LHCN-M2 (cell line): Measurements from ENCODE around the gene SGIP1. TPM values are rescaled to one million over a fixed set of nuclear protein-coding genes. Genes with fewer than 3 reads are reported as not detected.

Experiments used
- DNase-seq: peaks from one replicate; pipeline ENCODE4 v3.0.0-alpha.2; 2012; ENCODE audit warnings: low read depth
- total RNA-seq: library from RNA; depleted of rRNA; stranded (reverse); fragments of >200 nt; gene quantifications from 2 replicates; pipeline ENCODE4 v1.2.3, GENCODE V29; 2014

The SGIP1 gene
- total RNA-seq, 1 experiment from 2014 or later: 4.3 TPM

DNA sequence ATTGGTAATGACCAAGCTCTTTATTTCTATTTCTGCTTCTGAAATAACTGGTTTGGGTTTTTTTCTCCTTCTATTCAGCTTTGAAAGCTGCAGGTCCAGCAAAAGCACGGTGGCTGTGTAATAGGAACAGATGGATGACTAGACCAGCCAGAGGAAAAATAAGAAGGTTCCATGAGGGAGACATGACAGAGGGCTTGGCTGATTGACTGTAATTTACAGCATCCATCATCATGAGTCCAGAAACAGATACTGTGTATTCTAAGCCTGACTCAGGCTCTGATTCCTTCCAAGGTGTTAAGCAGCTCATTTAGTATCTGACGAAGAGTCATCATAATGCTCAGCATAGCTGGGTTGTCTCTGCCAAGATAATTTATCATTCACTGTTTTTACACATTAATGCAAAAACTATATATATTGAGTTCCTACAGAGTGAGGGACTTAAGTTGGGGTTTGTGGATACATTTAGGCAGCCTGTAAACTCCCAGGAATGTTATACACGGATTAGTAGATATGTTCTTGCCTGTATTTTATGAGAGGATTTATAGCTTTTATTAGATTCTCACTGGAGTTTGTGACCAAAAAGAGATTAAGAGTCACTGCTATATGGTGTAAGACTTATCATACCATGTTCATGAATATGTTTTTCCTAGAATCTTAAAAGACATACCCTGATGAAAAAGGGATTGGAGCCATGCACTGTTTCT lies 72.6 kb downstream of the SGIP1 start:
- no peak for DNase-seq

DNA sequence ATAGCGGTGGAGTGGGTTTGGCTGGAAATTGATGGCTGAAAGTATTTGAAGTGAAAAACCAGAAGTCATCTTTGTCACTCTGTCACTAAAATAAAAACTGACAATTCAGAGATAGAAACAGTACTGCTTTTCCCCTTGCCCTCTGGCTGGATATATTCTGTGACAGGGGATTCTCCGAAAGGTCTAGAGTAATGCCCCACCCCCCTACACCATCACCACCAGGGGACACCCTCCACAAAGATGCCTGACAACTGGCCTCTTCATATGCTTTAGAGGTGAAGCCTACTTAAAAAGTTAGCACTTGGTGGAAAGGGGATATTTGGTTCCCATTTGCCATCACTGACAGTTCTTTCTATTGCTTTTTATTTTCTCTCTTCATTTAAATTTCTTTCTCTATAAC lies 73.5 kb downstream of the SGIP1 start:
- DNase-seq: no peak

DNA sequence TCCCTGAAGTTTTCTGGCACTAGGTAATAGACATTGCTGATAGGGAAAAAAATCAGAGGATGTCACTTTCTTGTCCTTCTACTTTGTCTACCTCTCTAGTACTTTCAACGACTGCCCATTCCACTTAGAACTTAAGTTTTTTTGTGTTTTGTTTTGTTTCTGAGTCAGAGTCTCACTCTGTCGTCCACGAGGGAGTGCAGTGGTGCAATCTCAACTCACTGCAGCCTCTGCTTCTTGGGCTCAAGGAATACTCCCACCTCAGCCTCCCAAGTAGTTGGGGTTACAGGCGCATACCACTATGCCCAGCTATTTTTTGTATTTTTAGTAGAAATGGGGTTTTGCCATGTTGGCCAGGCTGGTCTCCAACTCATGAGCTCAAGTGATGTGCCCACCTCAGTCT lies 79.2 kb downstream of the SGIP1 start:
- peak; percentile 21 for DNase-seq

DNA sequence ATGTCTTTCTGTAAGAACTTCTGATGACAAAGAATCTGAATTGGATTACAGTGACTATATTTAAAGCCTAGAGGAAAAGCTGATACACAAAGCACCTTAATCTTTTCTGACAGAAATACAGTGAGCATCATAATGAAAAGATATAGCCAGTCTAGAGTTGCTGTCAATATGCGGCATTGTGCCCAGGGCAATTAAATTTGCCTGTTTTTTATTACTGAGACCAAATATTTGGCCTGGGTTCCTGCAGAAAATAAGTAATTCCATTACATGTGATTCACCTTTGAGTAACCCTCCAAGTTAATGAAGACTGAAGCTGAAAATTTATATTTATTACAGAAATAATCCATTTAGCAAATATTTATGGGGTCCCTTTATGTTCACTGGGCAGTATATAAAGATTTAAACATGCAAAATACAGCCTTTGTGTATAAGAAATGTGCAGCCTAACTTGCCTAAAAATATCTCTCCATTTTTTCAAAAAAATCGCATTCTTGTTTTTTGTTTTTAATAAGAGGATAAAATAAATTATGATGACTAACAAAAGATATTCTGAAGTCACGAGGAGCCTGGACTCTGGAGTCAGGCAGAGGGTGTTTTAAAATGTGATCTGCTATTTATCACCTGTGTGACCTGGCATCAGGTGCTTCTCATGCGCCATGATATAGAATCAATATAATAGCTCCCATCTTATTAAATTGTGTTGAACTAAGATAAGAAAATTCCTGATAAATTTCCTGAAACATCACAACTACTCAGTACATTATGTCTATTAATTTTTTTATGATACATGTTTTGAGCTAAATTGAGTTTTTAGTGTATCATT lies 83.6 kb downstream of the SGIP1 start:
- no peak for DNase-seq

DNA sequence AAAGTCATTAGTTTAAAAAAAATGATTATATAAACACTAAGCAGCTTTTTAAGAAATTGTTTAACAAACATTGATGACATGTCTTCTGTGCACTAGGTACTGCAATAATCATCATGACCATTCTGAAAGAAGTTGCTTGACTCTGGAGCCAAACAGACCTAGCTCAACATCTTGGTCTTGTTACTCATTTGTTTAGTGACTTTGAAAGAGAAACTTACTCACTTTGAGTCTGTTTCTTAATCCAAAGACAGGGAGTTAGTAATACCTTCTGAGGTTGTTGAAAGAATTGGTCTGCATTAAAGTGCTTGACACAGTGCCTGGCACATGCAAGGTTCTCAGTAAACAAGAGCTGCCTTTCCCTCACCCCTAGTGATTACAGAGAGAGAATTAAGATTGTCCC lies 84.4 kb downstream of the SGIP1 start:
- no peak for DNase-seq

DNA sequence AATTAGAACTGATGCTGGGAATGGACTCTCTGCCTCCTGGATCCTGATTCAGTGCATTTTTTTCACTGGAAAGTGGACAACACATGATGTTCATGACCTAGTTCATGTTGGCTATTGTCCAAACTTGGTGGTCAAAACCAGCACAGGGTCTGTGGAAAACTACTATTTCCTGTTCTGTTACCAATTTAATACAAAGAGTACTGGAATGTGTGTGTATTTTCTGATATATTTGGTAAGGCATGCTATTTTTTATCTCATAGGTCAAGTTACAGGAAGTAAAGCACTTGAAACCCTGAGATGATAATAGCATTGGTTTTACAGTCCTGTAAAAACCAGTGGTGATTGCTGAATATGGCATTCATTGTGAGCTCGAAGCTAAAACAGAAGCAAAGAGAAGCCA lies 89.9 kb downstream of the SGIP1 start:
- peak; percentile 35 for DNase-seq

DNA sequence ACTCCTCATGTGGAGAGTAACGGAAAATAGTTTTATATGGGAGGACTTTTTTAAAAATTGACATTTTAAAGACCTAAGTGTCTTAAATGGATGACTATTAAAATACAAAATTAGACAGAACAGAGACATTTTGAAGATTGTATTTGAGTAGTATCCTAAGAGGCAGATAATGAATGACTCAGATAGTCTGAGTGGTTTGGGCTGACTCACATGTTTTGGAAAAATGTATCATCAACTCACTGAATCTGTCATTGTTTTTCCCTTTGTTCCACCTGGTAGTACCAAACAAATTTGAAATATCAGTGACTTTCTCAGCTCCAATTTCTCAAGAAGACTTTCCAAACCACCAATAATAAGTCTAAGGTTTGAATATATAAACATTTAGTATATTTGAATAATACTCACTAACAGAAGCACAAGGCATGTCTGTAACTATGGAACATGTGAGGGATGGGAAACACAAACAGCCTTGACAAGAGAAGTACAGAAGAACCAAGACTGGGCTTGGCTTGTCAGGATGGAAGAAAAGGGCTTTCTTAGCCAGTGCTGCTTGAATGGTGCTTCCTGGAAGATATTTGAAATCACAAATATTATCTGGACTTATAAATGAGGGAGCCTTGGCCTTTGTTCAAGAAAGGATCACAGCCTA lies 90.6 kb downstream of the SGIP1 start:
- DNase-seq: peak; percentile 86

DNA sequence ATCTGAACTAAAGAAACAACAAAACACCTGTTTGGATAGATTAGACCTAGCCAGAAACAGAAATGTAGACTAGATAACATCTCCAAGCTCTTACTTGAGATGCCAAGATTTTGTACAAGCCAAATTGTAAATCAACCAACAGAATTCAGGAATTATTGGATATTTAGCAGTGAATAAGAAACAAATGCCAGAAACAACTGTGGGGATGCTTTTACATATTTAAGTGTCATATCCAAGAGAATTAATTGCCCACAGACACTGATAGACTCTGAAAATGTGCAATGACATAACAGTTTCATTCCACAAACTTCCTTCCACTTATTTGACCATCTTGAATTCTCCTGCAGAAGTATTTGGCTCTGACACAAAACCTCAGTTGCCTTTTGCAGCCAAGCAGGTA lies 92.3 kb downstream of the SGIP1 start:
- no peak for DNase-seq

DNA sequence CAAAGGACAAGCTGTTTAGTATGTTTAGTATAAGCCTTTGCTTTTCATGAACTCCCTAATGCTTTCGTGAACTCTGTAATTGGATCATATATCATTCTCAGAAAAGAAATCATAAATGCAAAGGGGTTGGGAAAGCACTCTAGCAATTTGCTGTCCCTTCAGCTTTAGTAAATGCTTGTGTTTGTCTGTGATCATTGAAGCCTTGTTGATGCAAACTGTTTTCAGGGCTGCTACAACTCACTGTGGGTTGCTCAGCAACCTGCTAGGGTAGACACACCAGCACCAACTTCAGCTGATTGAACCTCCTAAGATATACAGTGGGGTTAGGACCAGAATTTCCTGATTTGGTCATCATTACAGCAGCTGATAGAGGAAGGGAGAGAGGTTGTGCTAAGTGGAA lies 95.0 kb downstream of the SGIP1 start:
- DNase-seq: no peak

DNA sequence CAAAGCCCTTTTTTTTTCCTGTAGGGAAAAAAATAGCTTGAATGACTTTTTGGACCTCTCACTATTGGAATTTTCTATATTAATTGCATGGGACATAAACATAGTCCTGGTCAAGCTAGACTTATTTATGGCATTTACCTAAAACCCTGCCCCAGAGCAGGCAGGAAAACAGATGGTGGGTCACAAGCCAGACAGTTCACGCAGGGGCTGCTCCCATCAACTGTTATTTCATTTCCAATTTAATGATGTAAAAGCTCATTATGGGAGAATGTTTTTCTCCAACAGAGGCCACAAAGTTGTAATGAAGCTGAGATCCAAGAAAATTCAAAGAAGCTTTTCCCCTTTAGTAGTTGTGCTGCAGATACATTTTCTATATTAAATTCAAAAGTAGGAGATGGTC lies 99.2 kb downstream of the SGIP1 start:
- DNase-seq: no peak

DNA sequence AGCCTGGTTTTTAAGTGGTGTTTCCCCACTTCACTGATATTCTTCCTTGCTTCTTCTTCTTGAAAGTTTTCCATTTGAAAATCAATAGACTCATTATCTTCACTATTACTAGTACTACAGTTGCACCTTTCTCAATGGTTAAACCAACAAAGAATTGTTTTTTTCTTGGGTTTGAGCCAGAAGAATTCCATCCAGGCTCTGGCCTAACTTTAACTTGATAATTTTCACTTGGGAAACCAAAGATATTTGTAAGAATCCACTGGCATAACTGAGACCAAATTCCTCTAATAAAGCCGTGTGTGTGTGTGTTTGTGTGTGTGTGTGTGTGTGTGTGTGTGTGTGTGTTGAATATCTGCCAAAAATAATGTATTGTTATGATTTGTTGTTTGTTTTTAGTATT lies 103.2 kb downstream of the SGIP1 start:
- DNase-seq: no peak

DNA sequence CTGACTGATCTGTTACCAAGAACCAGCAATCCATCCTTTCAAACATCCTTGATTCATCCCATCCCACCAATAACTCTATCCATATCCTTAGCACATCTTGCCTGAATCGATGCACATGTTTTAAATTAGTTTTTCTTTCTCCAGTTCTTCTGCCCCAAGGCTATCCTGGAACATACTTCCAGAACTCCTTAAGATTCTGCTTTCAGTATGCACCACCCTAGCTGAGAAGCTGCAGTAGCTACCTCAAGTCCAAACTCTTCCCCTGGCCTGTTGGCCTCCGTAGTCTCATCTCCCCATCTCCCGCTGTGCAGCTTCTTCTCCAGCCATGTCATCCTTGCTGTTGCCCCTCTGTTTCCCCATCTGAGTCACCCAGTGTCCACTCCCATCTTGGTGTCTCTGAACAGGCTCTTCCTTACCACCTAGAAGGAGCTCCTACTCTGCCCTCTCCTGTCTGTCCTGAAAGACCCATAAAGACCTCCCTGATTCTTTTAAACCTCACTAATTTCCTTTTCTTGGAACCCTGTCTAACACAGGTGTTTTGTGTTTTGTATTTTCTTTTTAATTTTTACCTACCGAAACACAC lies 108.0 kb downstream of the SGIP1 start:
- no peak for DNase-seq

DNA sequence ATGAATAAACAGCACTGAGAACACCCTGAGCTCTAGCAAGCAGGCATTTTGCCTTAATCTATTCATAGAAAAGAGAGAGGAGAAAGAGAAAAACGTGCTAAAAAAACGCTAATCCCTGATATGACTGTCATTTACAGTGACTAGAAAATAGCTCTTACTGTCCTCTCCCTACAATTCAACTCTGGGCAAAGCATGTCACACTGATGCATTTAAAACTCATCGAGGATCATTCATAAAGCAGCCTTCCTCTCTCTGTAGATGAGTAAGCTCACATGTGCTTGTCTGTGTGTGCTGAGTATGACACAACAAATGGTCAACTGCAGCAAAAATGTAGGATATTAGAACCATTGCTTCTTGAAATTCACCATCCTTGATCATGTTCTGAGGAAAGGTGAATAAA lies 109.0 kb downstream of the SGIP1 start:
- peak; percentile 33 for DNase-seq

DNA sequence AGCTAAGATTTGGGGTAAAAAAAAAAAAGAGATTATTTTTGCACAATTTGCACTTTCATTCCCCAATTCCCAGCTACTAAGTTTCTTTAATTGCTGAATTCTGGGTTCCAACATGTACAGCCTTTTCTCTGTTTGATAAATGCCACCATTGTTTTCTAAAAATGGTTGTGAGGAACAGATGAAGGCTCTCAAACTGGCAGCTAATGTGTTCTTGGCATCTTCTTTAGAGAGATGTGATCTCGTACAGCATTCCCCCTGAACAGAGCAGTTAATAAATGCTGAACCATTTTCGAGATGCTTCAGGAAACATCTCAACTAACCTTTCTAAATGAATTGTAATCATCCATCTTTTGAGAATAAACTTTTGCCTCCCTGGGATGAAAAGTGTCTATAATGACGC lies 110.4 kb downstream of the SGIP1 start:
- DNase-seq: no peak

DNA sequence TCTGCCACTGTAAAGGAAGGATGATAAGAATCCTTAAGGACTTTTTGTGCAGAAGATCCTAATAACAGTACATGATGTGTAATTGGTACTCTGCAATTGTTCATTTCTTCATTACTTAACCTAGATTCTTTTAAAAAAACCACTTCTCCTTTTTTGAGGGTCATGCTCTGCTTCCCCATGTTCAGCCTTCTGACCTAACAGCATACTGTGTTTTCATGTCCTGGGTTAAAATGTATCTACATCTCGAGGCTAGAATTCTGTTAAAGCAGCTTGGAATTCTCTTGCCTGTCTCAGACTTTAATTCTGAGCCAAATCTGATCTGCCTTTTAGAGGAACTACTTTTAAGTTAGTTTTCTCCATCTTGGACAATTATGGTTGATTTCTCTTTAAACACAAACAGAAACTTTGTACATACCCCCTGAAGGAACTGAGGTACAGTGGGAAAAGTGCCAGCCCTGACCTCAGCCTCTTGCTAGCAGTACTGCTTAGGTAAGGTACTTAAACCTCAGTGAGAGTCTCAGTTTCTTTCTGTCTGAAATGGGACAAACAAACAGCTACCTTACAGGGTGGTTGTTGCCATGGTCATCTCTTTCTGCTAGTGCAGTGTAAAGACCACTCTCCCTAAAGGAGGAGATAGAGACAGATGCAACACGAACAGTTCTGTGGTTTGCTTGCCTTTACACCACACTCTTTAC lies 115.1 kb downstream of the SGIP1 start:
- DNase-seq: no peak

DNA sequence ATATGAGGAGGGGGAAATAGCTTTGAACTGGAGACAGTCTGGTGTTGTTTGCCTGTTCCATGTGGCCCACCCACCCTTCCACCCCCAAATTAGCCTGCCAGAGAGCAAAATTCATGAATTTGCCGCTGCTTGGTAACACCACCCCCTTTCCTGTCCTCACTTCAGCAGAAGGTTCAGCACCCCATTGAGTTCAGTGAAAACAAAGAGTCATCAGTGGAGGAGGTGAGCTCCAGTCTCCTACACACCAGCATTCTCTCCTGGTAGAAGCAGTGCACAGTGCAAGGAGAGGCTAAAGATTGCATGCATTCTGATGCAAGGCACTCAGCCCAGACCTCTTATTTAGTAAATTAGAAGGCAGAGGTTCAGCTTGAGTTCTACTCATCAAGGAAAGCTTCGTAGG lies 118.6 kb downstream of the SGIP1 start:
- no peak for DNase-seq

DNA sequence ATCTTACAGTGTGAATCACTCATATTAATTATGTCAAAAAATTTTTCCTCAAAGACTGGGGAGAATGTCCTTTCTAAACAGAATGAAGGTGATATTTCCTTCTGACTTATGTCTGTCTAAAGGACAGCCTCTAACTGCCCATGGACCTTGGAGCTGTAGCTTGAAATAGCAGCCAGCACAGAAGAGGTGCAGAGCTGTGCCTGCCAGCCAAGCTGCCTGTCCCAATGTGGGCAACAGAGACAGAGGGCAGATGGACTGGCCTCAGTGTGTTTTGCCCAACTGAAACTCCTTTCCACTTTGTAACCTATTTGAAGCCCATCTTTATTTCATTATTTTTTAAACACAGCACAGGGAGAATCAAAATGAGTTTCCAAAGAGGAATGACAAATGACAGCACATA lies 120.7 kb downstream of the SGIP1 start:
- no peak for DNase-seq

DNA sequence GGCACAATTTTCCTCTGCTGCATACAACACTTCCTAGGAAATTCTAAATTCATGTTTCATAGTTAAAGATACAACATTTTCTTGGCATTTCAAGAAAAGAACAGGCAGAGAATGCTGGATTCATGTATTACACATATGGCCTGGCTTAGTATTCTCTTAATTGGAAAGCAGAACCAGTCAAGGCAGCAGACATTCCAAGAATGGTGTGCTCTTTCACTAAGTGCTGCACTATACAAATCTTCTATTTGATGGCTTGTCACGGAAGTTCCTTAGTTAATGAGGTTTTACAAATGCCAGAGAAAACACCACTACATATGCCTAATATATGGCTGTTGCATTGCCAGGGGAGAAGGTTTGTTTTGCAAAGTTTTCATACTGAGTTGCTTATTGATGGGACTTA lies 137.5 kb downstream of the SGIP1 start:
- no peak for DNase-seq

DNA sequence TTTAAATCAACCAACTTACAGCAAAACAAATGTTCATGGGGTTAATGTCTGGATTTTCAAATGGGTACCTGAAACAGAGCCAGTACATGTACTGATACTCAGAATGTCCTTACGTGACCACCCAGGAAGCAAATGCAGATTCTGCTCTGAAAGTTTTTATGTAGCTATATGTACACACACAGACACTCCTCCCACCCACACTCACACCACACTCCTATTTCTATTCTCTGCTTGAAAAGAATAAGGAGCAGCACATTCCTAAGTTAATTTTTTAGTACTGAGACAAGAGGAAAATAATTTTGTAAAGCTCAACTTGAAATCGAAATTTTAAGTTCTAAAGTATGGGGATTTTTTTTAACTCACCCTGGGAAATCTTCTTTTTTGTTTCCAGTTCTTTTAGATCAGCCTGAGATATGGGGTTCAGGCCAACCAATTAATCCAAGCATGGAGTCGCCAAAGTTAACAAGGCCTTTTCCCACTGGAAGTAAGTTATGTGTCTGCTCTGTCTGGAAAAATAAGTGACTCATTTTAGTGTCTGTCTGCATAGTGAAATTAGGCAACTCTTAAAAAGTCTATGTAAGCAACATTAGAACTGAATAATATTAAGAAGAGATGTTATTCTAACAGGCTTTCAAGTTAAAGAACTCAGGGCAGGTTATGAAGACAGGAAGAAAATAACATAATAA lies 142.8 kb downstream of the SGIP1 start:
- peak; percentile 66 for DNase-seq

DNA sequence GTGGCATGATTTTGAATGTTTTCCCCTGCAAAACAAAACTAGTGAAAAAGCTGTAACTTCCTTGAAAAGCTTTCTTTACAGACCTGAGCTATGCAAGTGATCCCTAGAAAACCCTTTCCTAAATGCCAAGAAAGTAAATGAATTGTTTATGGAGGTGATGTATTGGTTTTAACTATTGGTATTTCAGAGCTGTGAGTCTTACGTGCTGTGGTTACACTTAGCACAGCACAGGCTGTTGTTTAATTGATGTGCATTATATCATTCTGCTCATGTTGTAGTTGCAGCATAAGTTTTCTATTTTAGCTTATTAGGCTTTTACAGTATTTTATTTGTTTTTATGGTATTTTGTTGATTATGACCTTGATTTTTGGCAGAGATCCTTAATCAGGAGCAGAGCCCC lies 144.2 kb downstream of the SGIP1 start:
- DNase-seq: no peak

DNA sequence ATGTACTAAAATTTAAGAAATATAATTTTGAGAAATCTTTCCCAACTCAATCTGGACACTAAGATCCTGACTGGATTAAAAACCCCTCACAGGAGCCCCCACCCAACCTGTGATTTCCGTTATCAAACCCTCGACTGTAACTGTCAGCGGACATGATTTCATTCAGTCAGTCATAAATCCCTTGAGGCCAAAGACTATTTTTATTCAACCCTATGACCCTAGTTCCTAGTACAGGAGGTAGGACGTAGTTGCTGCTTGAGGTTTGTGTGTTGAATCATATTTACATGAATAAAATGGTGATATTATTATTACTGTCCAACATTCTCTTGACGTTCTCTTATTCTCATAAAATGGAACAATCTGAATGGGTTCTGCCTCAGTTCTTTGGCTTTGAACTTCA lies 145.2 kb downstream of the SGIP1 start:
- no peak for DNase-seq
